Measurements from ENCODE around the gene RAB3A. TPM values are rescaled to one million over a fixed set of nuclear protein-coding genes. Genes with fewer than 3 reads are reported as not detected.

RAB3A gene
- total and polyA plus RNA-seq, 2 donors (not counting 3 experiments of a cell fraction or from before 2014, with no cell fraction given) = 0.88 to 0.90 TPM

GRCh38 chr19:18150776-18151624 lies 52.8 kb downstream of the RAB3A start:
- Histone ChIP-seq H3K27me3 (ENCODE audit: control insufficient read depth in 2 of 2, insufficient read depth in 2 of 2, low read length in 2 of 2) (no peaks in the 10 kb centered on the region), H3K36me3 (ENCODE audit: control insufficient read depth in 2 of 2, extremely low read depth in 1 of 2, insufficient read depth in 2 of 2, low read length in 2 of 2) (peaks cover 0 to 4% of the 10 kb centered on the region in 2 experiments), H3K4me1 (ENCODE audit: control insufficient read depth, extremely low read depth, insufficient read depth, low read length) (peaks cover 14% of the 10 kb centered on the region), H3K27ac (ENCODE audit: insufficient read depth, low read depth, low read length) (no peak overlapping the region), H3K9ac (replicated peaks; ENCODE audit: extremely low read depth, insufficient read depth, low read length) (no peak overlapping the region), H3K9me3 (replicated peaks; ENCODE audit: control insufficient read depth, insufficient read depth, low read length) (no peaks in the 10 kb centered on the region), H3K4me2 (ENCODE audit: insufficient read depth, low read length) (peak overlapping the region; percentile 67), H3K79me2 (ENCODE audit: control insufficient read depth, insufficient read depth, low read length) (peaks cover 11% of the 10 kb centered on the region), H4K20me1 (replicated peaks; ENCODE audit: control insufficient read depth, extremely low read depth, insufficient read depth, low read length) (no peaks in the 10 kb centered on the region), H3K4me3 (replicated peaks in 1 of 3; ENCODE audit: insufficient read depth in 1 of 3, low read depth in 1 of 3, low read length in 3 of 3) (no peak overlapping the region), H2AFZ (ENCODE audit: low read depth, low read length) (peak overlapping the region; percentile 72), H3K9me1 (replicated peaks; ENCODE audit: control insufficient read depth, extremely low read depth, insufficient read depth, low read length) (no peaks in the 10 kb centered on the region)
- FAIRE-seq (no peak), DNase-seq (ENCODE audit: low read depth, low spot score) (no peak)
- dilution Hi-C loops (cut with MboI; ENCODE audit: extremely low pct_ligation_motif_present, low sequenced_read_pairs) = no loop called here
- no TSS peak for BruUV-seq (replicated peaks)
- CTCF ChIA-PET = interaction anchor here (1.6 to 3.0 kb wide), 6 partner anchors 17 to 178 kb away, joined by 4 to 55 read pairs (median 6); partner anchors contain the start of gene ARRDC2
- TF ChIP-seq CTCF (IDR thresholded peaks at IDR 0.05; ENCODE audit: extremely low read depth in 1 of 2, insufficient read depth in 1 of 2, low read depth in 1 of 2, low read length in 2 of 2) = no peak
- no peak for TF ChIP-seq FOS (IDR thresholded peaks at IDR 0.05; ENCODE audit: borderline replicate concordance, insufficient read depth, low read length)
- no peak for TF ChIP-seq POLR2AphosphoS5 (IDR thresholded peaks at IDR 0.05; ENCODE audit: insufficient read depth, low read depth, low read length)
- no peak for TF ChIP-seq EZH2 (IDR thresholded peaks at IDR 0.05; ENCODE audit: borderline replicate concordance, low read depth, low read length, severe bottlenecking)
- no peak for TF ChIP-seq GATA2 (IDR thresholded peaks at IDR 0.05; ENCODE audit: insufficient read depth, insufficient read length, low read depth, low read length)
- no peak for TF ChIP-seq JUN (IDR thresholded peaks at IDR 0.05; ENCODE audit: borderline replicate concordance, insufficient read depth, insufficient read length, low read depth)
- TF ChIP-seq MYC (IDR thresholded peaks at IDR 0.05; ENCODE audit: low read depth, low read length) = no peak
- TF ChIP-seq MAX (IDR thresholded peaks at IDR 0.05; ENCODE audit: insufficient read depth, insufficient read length) = no peak
- no peak for TF ChIP-seq POLR2A (IDR thresholded peaks at IDR 0.05; ENCODE audit: low read depth, low read length)
- intact Hi-C loops (cut with micrococcal nuclease) = no loop called here
- POLR2A ChIA-PET = no interaction called here
